ENCODE measurements around the gene FADS3.

FADS3 gene

DNA sequence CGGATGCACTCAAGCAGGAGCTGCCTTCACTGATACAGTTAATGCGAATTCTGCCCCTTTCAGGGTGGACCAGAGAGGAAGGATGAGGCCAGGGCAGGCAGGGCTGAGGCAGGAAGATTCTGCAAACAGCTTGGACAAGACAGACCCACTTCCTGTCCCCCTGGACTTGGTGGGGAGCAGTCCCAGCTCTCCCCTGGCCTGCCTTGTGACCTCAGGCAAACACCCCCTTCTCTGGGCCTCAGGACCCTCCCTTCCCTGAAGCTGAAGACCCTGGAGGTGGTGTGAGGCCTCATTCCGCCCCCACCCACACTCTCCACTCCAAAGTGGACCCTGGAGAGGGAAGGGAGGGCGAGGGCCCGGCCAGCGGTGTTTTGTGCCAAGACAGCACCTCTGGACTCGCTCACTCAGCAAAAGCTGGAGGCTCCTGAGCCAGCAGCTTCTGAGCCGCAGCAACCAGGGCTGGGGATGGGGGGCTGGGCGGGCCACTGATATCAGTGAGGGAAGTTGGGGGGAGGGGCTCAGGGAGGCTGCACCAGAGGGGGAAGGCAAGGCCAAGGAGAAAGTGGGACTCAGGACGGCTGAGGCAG lies 17.5 kb upstream of the FADS3 start:
- no peak for DNase-seq (ENCODE audit: low read depth)
- TF ChIP-seq CTCF (IDR thresholded peaks at IDR 0.05; ENCODE audit: low read depth, low read length, missing control alignments), result no peak

GRCh38 chr11:61907871-61908729 lies 16.8 kb upstream of the FADS3 start:
- H3K4me3 ChIP-seq (ENCODE audit: low read depth, low read length), result no peak overlapping the region
- TF ChIP-seq CTCF (IDR thresholded peaks at IDR 0.05; ENCODE audit: low read depth, low read length, missing control alignments), result no peak
- DNase-seq (ENCODE audit: low read depth), result no peak

More for the DNA sequence above, 17.5 kb upstream of the FADS3 start:
- no peak overlapping the region for H3K4me3 ChIP-seq (ENCODE audit: low read depth, low read length)

- no peak for DNase-seq (ENCODE audit: low read depth)
- no peak overlapping the region for H3K4me3 ChIP-seq (ENCODE audit: low read depth, low read length)
- TF ChIP-seq CTCF (IDR thresholded peaks at IDR 0.05; ENCODE audit: low read depth, low read length, missing control alignments), result no peak
Observed at GRCh38 chr11:61907282-61907681, 15.9 kb upstream of the FADS3 start.

DNA sequence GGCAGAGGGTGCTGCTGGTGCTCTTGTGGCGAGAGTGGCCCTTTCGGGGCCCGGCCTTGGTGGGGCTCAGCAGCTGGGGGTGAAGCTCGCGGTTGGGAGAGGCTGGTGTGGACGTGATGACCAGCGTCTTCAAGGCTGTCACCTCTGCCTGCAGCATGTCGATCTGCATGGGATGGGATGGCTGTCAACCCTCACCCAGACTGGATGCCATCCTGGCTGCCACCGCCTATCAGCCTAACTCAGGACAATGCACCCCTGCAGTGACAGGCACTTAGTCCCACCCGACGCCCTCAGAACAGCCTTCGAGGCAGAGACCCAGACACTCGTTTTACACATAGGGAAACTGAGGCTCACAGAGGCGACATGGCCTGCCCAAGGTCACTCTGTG lies 15.2 kb upstream of the FADS3 start:
- no peak for DNase-seq (ENCODE audit: low read depth)
- no peak overlapping the region for H3K4me3 ChIP-seq (ENCODE audit: low read depth, low read length)
- TF ChIP-seq CTCF (IDR thresholded peaks at IDR 0.05; ENCODE audit: low read depth, low read length, missing control alignments), result no peak

- DNase-seq (ENCODE audit: low read depth), result no peak
- TF ChIP-seq CTCF (IDR thresholded peaks at IDR 0.05; ENCODE audit: low read depth, low read length, missing control alignments), result no peak
- no peak overlapping the region for H3K4me3 ChIP-seq (ENCODE audit: low read depth, low read length)
Observed at GRCh38 chr11:61905801-61906521, 14.6 kb upstream of the FADS3 start.

GRCh38 chr11:61905067-61905696 lies 13.8 kb upstream of the FADS3 start:
- no peak overlapping the region for H3K4me3 ChIP-seq (ENCODE audit: low read depth, low read length)
- no peak for TF ChIP-seq CTCF (IDR thresholded peaks at IDR 0.05; ENCODE audit: low read depth, low read length, missing control alignments)
- DNase-seq (ENCODE audit: low read depth), result no peak
